Vagina (tissue), 2 donors: ENCODE data around the gene UBASH3B. TPM values are rescaled to one million over a fixed set of nuclear protein-coding genes. Genes with fewer than 3 reads are reported as not detected.

Experiments
- DNase-seq, 2 donors: peaks; one replicate each; pipeline ENCODE4 v3.0.0-alpha.2; 2017; ENCODE audit errors: extremely low spot score in 2 of 2
- H3K27ac ChIP-seq: fragments of 200-600 bp; sonication (generic); one replicate; pipeline ENCODE4 v1.5.1; 2019
- H3K27me3 ChIP-seq: fragments of 200-600 bp; sonication (generic); one replicate; pipeline ENCODE4 v1.5.1; 2019
- H3K36me3 ChIP-seq, 2 donors: fragments of 200-600 bp; sonication (generic); one replicate each; pipeline ENCODE4 v1.5.1; 2017 to 2019
- H3K4me1 ChIP-seq: fragments of 200-600 bp; sonication (generic); one replicate; pipeline ENCODE4 v1.5.1; 2019
- H3K4me3 ChIP-seq, 2 donors: fragments of 200-600 bp; sonication (generic); 1 replicate in 1 of 2; 2 replicates in 1 of 2; pipeline ENCODE4 v1.5.1; 2016 to 2019
- H3K9me3 ChIP-seq: fragments of 200-600 bp; sonication (generic); one replicate; pipeline ENCODE4 v1.5.1; 2019
- POLR2A ChIP-seq, 2 donors: fragments of 450-650 bp; IDR thresholded peaks; one replicate each; pipeline ENCODE4 v1.6.1; 2017; ENCODE audit warnings: antibody characterized with exemption in 2 of 2, mild to moderate bottlenecking in 2 of 2, moderate library complexity in 2 of 2
- POLR2AphosphoS5 ChIP-seq, 2 donors: sonication (generic); formaldehyde crosslinking; IDR thresholded peaks; one replicate each; pipeline ENCODE4 v1.9.0; 2017; ENCODE audit warnings: antibody characterized with exemption in 2 of 2, mild to moderate bottlenecking in 2 of 2, low read depth in 1 of 2; ENCODE audit not compliant: insufficient read depth in 1 of 2
- intact Hi-C: fragments of 100-400 bp; cut with DNase I; formaldehyde crosslinking; loops from one replicate; pipeline ENCODE4 v1.15.1; 2023
- total RNA-seq: library from RNA; depleted of rRNA; stranded (reverse); fragments of >200 nt; gene quantifications from one replicate; pipeline ENCODE4 v1.2.3, GENCODE V29; 2016
- TF ChIP-seq, protein P1 (sequence below), 3 experiments: fragments of 450-650 bp in 2 of 3; fragments of 200-600 bp in 1 of 3; sonication (generic) in 1 of 3; IDR thresholded peaks; one replicate each; pipeline ENCODE4 v1.5.1; 2017 to 2019; ENCODE audit warnings: antibody characterized with exemption in 3 of 3, mild to moderate bottlenecking in 2 of 3, moderate library complexity in 2 of 3

Gene UBASH3B
- total RNA-seq, 1 donor from 2014 or later, result 2.2 TPM

DNA sequence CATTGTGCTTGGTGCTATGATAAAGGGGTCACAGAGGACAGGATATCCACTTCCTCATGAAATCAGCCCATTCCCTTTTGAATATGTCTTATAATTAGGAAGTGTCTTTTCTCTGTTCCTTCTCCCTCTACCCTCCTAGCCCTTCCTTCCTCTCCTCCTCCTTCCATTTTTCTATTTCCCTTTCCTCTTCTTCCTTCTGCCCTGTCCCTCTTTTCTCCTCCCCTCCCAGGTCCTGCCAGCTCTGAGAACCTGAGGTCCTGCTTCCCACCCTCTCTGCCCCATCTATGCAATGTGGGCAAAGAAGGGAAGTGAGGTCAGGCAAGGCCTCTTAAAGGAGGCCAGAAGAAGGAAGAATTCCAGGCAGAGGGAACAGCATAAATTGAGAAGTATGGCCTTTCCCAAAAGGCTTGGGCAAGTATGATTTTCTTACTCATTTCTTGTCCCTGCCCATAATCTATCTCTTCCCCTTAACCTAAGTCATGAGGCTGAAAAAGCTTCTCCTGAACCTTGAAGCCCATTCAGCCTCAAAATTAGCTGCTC is 7.7 kb upstream of the UBASH3B start:
- Histone ChIP-seq H3K27me3 (no peaks in the 10 kb centered on the region), H3K9me3 (no peaks in the 10 kb centered on the region), H3K4me1 (no peaks in the 10 kb centered on the region), H3K4me3 (no peak overlapping the region), H3K27ac (no peak overlapping the region), H3K36me3 (no peaks in the 10 kb centered on the region)
- TF ChIP-seq, protein P1, sequence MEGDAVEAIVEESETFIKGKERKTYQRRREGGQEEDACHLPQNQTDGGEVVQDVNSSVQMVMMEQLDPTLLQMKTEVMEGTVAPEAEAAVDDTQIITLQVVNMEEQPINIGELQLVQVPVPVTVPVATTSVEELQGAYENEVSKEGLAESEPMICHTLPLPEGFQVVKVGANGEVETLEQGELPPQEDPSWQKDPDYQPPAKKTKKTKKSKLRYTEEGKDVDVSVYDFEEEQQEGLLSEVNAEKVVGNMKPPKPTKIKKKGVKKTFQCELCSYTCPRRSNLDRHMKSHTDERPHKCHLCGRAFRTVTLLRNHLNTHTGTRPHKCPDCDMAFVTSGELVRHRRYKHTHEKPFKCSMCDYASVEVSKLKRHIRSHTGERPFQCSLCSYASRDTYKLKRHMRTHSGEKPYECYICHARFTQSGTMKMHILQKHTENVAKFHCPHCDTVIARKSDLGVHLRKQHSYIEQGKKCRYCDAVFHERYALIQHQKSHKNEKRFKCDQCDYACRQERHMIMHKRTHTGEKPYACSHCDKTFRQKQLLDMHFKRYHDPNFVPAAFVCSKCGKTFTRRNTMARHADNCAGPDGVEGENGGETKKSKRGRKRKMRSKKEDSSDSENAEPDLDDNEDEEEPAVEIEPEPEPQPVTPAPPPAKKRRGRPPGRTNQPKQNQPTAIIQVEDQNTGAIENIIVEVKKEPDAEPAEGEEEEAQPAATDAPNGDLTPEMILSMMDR (IDR thresholded peaks at IDR 0.05), result no peak
- TF ChIP-seq POLR2A (IDR thresholded peaks at IDR 0.05) (no peak), POLR2AphosphoS5 (IDR thresholded peaks at IDR 0.05; ENCODE audit: insufficient read depth in 1 of 2, low read depth in 1 of 2) (no peak)
- no peak for DNase-seq
- intact Hi-C loops, result no loop called here

DNA sequence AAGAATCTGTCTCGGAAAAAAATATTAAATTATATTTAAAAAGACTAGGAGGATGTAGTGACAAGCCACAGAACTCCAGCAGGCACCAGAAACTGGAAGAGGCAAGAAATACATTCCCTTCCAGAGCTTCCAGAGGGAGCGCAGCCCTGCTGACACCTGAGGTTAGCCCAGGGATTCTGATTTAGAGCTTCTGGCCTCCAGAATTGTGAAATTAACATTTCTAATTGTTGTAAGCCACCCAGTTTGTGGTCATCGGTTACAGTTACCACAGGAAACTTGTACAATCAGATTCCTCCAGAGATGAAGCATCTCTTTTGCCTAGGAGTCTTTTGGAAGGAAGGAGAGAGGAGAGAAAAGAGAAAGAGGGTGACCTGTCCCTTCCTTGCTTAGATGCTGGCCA is 6.4 kb upstream of the UBASH3B start:
- Histone ChIP-seq H3K9me3 (no peaks in the 10 kb centered on the region), H3K27me3 (no peaks in the 10 kb centered on the region), H3K4me3 (no peak overlapping the region), H3K27ac (no peak overlapping the region), H3K36me3 (no peaks in the 10 kb centered on the region), H3K4me1 (no peaks in the 10 kb centered on the region)
- TF ChIP-seq POLR2A (IDR thresholded peaks at IDR 0.05), result no peak
- TF ChIP-seq POLR2AphosphoS5 (IDR thresholded peaks at IDR 0.05; ENCODE audit: insufficient read depth in 1 of 2, low read depth in 1 of 2), result no peak
- TF ChIP-seq, protein P1 (IDR thresholded peaks at IDR 0.05), result no peak
- no peak for DNase-seq
- intact Hi-C loops, result no loop called here

DNA sequence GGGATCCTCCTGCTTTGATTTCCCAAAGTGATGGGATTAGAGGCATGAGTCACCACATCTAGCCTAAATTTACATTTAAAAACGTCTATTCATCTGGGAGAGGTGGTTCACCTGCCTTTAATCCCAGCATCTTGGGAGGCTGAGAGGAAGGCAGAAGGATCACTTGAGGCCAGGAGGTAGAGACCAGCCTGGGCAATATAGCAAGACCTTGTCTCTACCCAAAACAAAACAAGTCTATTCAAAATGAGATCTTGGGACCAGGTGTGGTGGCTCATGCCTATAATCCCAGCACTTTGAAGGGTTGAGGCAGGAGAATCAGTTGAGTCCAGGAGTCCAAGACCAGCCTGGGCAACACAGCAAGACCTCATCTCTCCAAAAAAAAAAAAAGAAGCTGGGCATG is 4.9 kb upstream of the UBASH3B start:
- H3K36me3 ChIP-seq, result no peaks in the 10 kb centered on the region
- TF ChIP-seq POLR2AphosphoS5 (IDR thresholded peaks at IDR 0.05; ENCODE audit: insufficient read depth in 1 of 2, low read depth in 1 of 2) (no peak), POLR2A (IDR thresholded peaks at IDR 0.05) (no peak)
- TF ChIP-seq, protein P1 (IDR thresholded peaks at IDR 0.05), result no peak
- H3K4me3 ChIP-seq, result no peak overlapping the region
- no peaks in the 10 kb centered on the region for H3K4me1 ChIP-seq
- no peaks in the 10 kb centered on the region for H3K27me3 ChIP-seq
- intact Hi-C loops, result no loop called here
- no peaks in the 10 kb centered on the region for H3K9me3 ChIP-seq
- H3K27ac ChIP-seq, result no peak overlapping the region
- DNase-seq, result no peak

DNA sequence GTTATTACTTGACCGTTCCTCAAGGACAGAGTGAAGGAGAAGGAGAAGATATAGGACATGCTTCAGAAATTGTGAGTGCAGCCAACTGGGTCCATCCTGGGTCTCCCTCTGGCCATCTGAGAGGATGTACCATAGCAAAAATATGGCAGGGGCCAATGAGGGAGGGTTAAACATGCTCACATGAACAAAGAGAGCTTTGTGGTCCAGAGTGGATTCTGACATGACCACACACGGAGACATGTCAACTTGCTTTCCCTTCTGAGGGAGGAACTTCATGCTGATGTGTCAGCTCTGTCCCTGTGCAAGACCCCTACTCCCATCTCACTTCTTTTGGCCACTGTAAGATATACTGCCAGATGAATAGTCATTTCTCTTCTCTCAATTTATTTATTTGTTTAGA is 3.0 kb upstream of the UBASH3B start:
- Histone ChIP-seq H3K4me3 (no peak overlapping the region), H3K4me1 (peaks cover 12% of the 10 kb centered on the region), H3K27ac (no peak overlapping the region), H3K27me3 (no peaks in the 10 kb centered on the region), H3K9me3 (no peaks in the 10 kb centered on the region), H3K36me3 (no peaks in the 10 kb centered on the region)
- DNase-seq, result no peak
- intact Hi-C loops, result no loop called here
- TF ChIP-seq POLR2A (IDR thresholded peaks at IDR 0.05), result no peak
- TF ChIP-seq, protein P1 (IDR thresholded peaks at IDR 0.05), result no peak
- no peak for TF ChIP-seq POLR2AphosphoS5 (IDR thresholded peaks at IDR 0.05; ENCODE audit: insufficient read depth in 1 of 2, low read depth in 1 of 2)

DNA sequence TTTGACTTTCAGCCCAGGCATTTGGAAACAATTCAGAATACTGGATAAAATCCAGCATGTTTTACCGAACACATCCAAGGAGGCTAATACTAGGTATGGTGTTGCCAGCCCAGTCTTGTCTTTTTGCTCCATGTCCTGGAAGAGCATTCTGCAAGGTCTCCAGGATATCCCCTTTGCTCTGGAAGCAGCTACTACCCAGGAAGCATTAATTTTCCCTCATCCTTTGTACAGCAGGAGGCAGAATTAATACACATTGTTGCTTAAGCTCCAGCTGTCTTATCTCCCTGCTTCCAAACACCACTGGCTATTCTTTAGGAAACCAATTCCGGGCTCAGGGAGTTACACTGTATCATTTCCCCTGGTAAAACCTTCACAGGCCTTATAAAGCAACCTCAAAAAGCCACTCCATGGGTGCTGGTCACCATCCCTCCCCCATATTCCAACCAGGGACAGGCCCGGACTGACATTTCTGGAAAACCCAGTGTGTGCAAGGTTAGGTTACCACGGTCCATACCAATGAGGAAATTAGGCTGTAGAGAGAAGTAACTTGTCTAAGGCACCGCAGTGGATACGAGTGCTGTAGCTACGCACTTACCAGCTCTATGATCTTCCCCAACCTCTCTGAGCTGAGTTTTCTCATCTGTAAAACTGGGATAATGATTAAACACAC is 1.5 kb upstream of the UBASH3B start:
- TF ChIP-seq, protein P1 (IDR thresholded peaks at IDR 0.05), result no peak
- TF ChIP-seq POLR2AphosphoS5 (IDR thresholded peaks at IDR 0.05; ENCODE audit: insufficient read depth in 1 of 2, low read depth in 1 of 2), result no peak
- no peak for TF ChIP-seq POLR2A (IDR thresholded peaks at IDR 0.05)
- no peak for DNase-seq
- H3K4me3 ChIP-seq, result no peak overlapping the region
- no peaks in the 10 kb centered on the region for H3K27me3 ChIP-seq
- H3K27ac ChIP-seq, result no peak overlapping the region
- peaks cover 13% of the 10 kb centered on the region for H3K4me1 ChIP-seq
- no peaks in the 10 kb centered on the region for H3K36me3 ChIP-seq
- no peaks in the 10 kb centered on the region for H3K9me3 ChIP-seq
- intact Hi-C loops, result no loop called here
